Bronchial epithelial cell (primary cell): ENCODE measurements around the gene PTPN5. TPM values are rescaled to one million over a fixed set of nuclear protein-coding genes. Genes with fewer than 3 reads are reported as not detected.

Source experiments
- DNase-seq: peaks from one replicate; pipeline ENCODE4 v3.0.0-alpha.2; 2010; ENCODE audit warnings: low read depth
- FAIRE-seq: peaks from 2 replicates; lab custom pipeline; 2011; peaks lifted over from hg19 to GRCh38; lab: Jason Lieb, UNC
- H3K27me3 ChIP-seq: 2 replicates; pipeline ENCODE4 v1.5.1; 2011; ENCODE audit warnings: low read length; ENCODE audit not compliant: control insufficient read depth, insufficient read depth
- H3K36me3 ChIP-seq: 2 replicates; pipeline ENCODE4 v1.5.1; 2011; ENCODE audit warnings: low read length; ENCODE audit not compliant: control insufficient read depth, insufficient read depth
- H3K4me3 ChIP-seq: 2 replicates; pipeline ENCODE4 v1.5.1; 2011; ENCODE audit warnings: mild to moderate bottlenecking, low read depth, low read length, control low read depth
- total RNA-seq: library from RNA; depleted of rRNA; stranded (reverse); fragments of >200 nt; gene quantifications from 2 replicates; pipeline ENCODE4 v1.2.1, GENCODE V29; 2014
- TF ChIP-seq, protein P1 (sequence below): IDR thresholded peaks from 2 replicates; pipeline ENCODE4 v1.5.1; 2011; ENCODE audit warnings: mild to moderate bottlenecking, moderate library complexity, low read length, control low read depth, inconsistent platforms; ENCODE audit not compliant: insufficient read depth, severe bottlenecking

The PTPN5 gene
- total RNA-seq, 1 donor from 2014 or later = not detected

DNA sequence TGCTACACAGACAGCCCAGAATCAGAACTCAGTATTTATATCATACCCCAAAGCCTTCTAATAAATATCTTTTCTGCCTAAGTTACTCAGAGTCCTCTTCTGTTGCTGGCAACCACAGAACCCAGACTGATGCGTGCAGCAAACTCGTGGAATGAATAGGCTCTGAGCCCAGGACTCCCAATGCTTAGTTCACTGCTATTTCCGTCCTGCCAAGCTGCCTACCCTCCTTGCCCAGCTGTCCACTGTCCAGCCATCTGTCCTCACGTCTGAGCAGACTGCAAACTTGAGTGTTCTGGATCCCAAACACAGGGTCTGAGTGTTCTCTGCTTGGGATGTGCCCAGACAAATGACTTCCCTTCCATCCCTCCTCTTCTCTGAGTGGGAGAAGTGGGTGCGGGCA lies 19.4 kb downstream of the PTPN5 start:
- Histone ChIP-seq H3K27me3 (no peaks in the 10 kb centered on the region), H3K4me3 (no peak overlapping the region), H3K36me3 (no peaks in the 10 kb centered on the region)
- FAIRE-seq (no peak), DNase-seq (no peak)
- TF ChIP-seq, protein P1, sequence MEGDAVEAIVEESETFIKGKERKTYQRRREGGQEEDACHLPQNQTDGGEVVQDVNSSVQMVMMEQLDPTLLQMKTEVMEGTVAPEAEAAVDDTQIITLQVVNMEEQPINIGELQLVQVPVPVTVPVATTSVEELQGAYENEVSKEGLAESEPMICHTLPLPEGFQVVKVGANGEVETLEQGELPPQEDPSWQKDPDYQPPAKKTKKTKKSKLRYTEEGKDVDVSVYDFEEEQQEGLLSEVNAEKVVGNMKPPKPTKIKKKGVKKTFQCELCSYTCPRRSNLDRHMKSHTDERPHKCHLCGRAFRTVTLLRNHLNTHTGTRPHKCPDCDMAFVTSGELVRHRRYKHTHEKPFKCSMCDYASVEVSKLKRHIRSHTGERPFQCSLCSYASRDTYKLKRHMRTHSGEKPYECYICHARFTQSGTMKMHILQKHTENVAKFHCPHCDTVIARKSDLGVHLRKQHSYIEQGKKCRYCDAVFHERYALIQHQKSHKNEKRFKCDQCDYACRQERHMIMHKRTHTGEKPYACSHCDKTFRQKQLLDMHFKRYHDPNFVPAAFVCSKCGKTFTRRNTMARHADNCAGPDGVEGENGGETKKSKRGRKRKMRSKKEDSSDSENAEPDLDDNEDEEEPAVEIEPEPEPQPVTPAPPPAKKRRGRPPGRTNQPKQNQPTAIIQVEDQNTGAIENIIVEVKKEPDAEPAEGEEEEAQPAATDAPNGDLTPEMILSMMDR = no peak

DNA sequence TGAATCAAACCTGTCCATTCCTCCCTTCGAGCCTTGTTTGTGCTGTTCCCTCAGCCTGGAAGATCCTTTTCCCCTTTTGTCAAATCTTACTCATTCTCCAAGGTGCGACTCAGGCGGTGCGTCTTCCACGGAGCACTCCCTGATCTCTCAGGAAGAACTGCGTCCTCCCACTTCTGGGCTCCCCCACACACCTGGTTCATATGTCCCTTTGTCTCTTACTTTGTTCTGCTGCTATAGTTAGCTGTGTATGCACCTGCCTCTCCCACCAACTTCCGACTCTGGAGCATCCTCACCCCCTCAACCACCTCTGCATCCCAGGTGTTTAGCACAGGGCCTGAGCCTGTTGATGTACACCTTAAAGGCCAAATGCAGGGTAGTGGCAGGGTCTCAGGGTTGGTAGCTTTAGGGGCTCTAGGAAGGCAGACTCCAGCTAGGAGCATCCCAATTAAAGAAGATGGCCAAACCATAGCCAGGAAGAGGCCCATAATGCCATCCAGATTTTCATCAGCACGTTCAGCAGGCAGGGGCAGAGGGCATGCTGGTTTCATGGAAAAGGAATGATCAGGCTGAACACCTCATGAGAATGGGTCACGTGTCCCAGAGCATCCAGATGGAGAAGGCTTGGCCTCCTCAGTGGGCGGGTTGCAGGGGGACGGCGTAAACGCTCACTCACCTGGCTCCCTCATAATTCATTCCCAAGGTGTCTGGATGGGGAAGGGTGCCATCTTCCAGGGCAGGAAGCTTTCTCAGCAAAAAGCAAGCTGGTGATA lies 20.1 kb downstream of the PTPN5 start:
- Histone ChIP-seq H3K36me3 (no peaks in the 10 kb centered on the region), H3K27me3 (no peaks in the 10 kb centered on the region), H3K4me3 (no peak overlapping the region)
- FAIRE-seq = no peak
- TF ChIP-seq, protein P1 = no peak
- DNase-seq = peak; percentile 61

DNA sequence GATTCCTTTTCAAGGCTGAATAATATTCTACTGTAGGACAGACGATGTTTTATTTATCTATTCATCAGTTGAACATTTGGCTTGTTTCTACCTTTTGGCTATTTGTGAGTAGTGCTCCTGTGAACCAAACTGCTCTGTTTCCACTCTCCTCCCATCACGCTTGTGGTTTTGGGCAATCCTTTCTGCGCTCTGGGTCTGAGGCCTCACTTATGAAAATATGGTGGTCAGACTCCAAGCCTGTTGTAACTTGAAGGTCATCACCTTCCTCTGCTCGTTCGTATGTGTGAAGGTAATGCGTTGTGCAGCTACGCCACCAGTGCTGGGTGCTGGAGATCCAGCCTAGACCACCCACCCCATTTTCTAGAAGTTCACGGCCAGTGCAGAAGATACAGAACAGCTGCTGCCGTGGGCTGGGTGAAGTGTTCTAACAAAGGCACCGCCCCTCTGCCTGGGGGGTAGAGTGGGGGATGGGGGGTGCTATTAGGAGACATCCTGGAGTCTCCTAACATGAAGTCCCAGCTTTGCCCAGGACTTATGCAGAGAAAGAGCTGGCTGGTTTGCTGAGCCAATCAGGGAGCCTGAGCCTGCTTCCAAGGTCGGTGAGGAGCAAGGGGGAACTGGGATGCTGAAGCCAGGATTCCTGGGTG lies 21.0 kb downstream of the PTPN5 start:
- no peaks in the 10 kb centered on the region for H3K27me3 ChIP-seq
- no peak for FAIRE-seq
- H3K4me3 ChIP-seq = no peak overlapping the region
- DNase-seq = no peak
- no peaks in the 10 kb centered on the region for H3K36me3 ChIP-seq
- TF ChIP-seq, protein P1 = no peak

DNA sequence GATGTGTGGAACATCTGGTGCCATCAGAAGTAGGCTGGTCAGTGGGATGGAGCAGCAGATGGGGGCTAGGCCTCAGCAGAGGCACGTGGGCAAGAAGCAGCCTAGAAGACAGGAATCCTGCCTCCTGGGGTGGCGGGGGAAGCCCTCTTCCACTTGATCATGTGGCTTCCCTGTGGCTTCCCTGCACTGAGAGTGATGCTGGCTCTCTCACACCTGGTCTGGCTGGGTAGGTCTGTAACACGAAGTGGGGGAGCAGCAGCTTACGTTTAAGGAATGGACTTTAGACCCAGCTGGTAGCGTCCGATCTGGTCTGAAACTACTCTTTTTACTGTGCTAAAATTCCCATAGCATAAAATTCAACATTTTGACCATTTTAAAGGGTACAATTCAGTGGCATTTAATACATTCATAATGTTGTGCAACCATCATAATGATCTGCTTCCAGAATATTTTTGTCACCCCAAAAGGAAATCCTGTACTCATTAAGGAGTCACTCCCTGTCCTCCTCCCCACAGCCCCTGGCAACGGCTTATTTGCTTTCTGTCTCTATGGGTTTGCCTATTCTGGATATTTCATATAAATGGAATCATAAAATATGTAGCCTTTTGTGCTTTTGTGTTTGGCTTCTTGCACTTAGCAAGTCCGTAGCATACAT lies 21.7 kb downstream of the PTPN5 start:
- TF ChIP-seq, protein P1 = no peak
- Histone ChIP-seq H3K4me3 (no peak overlapping the region), H3K27me3 (no peaks in the 10 kb centered on the region), H3K36me3 (no peaks in the 10 kb centered on the region)
- DNase-seq (no peak), FAIRE-seq (no peak)

DNA sequence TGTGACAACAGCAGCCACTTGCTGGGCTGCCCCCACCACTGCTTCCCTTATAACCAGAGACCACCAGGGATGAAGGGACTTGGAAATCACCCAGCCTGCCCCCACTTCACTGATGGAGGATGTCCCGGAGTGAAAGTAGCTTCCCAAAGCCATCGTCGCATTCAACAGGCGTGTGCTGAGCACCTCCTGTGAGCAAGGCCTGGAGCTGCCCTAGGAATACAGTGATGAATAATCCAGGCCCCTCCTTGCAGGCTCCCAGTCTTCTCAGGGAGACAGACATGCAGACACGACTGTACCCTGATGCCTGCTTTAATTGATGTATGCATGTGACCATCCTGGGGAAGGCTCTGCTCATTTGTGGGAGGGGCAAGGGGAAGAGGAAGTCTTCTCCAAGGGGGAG lies 22.6 kb downstream of the PTPN5 start:
- TF ChIP-seq, protein P1 = no peak
- H3K36me3 ChIP-seq = no peaks in the 10 kb centered on the region
- no peak for DNase-seq
- no peaks in the 10 kb centered on the region for H3K27me3 ChIP-seq
- no peak for FAIRE-seq
- H3K4me3 ChIP-seq = no peak overlapping the region
